PC-9 (cell line): Measurements from ENCODE around the gene NFAM1.

Source experiments
- EZH2 ChIP-seq: fragments of 200-600 bp; sonication (generic); IDR thresholded peaks from 2 replicates; pipeline ENCODE4 v1.8.0; 2017; ENCODE audit warnings: antibody characterized with exemption, low read depth
- TF ChIP-seq, protein P1 (sequence below): fragments of 200-600 bp; sonication (generic); conservative IDR thresholded peaks from 2 replicates; pipeline ENCODE4 v1.6.1; 2017; ENCODE audit warnings: mixed run types, antibody characterized with exemption, mild to moderate bottlenecking, moderate library complexity

DNA sequence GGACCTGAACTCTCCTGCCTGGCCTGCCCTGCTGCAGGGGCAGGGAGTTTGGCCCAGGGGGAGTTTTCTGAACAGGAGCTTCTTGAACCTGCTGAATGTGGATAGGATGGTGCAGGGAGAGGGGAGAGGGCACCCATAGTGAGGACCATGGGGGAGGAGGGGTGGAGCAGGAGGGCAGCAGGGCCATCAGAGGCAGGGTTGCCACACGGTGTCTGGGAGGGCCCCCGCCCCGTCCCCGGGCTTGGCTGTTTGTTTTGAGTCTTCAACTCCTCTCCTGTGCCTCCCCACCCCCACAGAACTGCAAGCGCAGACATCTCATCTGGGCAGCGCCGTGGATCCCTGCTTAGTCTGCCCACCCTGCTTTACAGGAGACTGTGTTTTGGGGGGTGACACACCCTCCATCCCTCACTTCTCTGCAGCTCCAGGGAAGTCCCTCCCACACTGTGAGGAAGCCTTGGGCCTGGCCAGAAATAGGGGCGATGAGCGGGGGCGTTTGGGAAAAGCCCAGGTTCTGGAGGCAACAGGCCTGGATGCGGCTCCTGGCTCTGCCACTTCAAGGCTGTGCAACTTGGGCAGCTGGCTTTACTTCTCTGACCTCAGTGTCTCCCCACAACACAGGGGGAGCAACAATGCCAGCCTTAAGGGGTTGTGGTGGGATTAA is 14.4 kb downstream of the NFAM1 start:
- TF ChIP-seq, protein P1, sequence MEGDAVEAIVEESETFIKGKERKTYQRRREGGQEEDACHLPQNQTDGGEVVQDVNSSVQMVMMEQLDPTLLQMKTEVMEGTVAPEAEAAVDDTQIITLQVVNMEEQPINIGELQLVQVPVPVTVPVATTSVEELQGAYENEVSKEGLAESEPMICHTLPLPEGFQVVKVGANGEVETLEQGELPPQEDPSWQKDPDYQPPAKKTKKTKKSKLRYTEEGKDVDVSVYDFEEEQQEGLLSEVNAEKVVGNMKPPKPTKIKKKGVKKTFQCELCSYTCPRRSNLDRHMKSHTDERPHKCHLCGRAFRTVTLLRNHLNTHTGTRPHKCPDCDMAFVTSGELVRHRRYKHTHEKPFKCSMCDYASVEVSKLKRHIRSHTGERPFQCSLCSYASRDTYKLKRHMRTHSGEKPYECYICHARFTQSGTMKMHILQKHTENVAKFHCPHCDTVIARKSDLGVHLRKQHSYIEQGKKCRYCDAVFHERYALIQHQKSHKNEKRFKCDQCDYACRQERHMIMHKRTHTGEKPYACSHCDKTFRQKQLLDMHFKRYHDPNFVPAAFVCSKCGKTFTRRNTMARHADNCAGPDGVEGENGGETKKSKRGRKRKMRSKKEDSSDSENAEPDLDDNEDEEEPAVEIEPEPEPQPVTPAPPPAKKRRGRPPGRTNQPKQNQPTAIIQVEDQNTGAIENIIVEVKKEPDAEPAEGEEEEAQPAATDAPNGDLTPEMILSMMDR: no peak
- TF ChIP-seq EZH2: no peak
